ENCODE results near the gene SLC35E2B. TPM values are rescaled to one million over a fixed set of nuclear protein-coding genes. Genes with fewer than 3 reads are reported as not detected.
"Not testable (repeated sequence)": the region's sequence is repeated elsewhere in the genome, so short reads cannot be mapped to it uniquely, and the experiment has no call there.

The SLC35E2B gene
- total and polyA plus RNA-seq, 7 donors = 9.5 to 78.1 (median 27.2) TPM

GRCh38 chr1:1669468-1670440, 22.8 kb downstream of the SLC35E2B start:
- TF ChIP-seq POLR2AphosphoS5 (IDR thresholded peaks at IDR 0.05) (no peak), EP300 (IDR thresholded peaks at IDR 0.05) (no peak), POLR2A (IDR thresholded peaks at IDR 0.05) (no peak), CTCF (IDR thresholded peaks at IDR 0.05) (no peak)
- no peaks in the 10 kb centered on the region for H3K27me3 ChIP-seq
- peaks cover 13 to 81% (median 47%) of the 10 kb centered on the region in 4 donors for H3K36me3 ChIP-seq
- peak; percentile 59 for DNase-seq
- WGBS, 2 donors = 92 to 95% methylated on average over 43 of the region's 43 CpGs
- intact Hi-C loops (cut with DNase I) = no loop called here
- H3K4me1 ChIP-seq = no peaks in the 10 kb centered on the region
- H3K4me3 ChIP-seq = no peak overlapping the region
- H3K9me3 ChIP-seq = no peaks in the 10 kb centered on the region
- H3K27ac ChIP-seq = no peak overlapping the region

GRCh38 chr1:1666526-1666925, 26.1 kb downstream of the SLC35E2B start:
- Histone ChIP-seq H3K27ac (no peak overlapping the region), H3K4me3 (no peak overlapping the region), H3K27me3 (no peaks in the 10 kb centered on the region), H3K4me1 (no peaks in the 10 kb centered on the region), H3K36me3 (peaks cover 13 to 69% (median 41%) of the 10 kb centered on the region in 4 donors), H3K9me3 (no peaks in the 10 kb centered on the region)
- intact Hi-C loops (cut with DNase I) = no loop called here
- 96% methylated on average over 15 of the region's 15 CpGs for WGBS, 2 donors
- no peak for TF ChIP-seq POLR2A (IDR thresholded peaks at IDR 0.05)
- no peak for TF ChIP-seq EP300 (IDR thresholded peaks at IDR 0.05)
- TF ChIP-seq POLR2AphosphoS5 (IDR thresholded peaks at IDR 0.05) = no peak
- no peak for TF ChIP-seq CTCF (IDR thresholded peaks at IDR 0.05)
- DNase-seq = peak; percentile 48

DNA sequence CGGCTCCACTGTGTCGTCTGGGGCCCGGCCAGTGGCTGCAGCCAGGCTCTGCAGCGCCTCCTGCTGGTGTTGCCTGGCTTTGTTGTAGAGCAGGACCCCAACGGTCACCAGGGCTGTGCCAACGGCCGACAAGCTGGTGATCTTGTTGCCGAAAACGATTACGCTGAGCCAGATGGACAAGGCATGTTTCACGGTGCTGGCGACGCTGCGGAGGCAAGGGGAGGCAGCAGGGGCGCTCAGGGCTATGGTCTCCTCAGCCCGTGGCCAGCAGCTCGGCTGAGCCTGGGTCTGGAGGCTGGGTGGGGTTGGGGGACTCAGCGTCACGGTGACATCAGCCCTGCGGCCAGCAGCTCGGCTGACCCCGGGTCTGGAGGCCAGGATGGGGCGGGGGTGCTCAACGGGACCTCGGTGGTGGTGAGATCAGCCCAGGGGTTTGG, 26.8 kb downstream of the SLC35E2B start:
- Histone ChIP-seq H3K4me3 (no peak overlapping the region), H3K9me3 (no peaks in the 10 kb centered on the region), H3K36me3 (peaks cover 13 to 62% (median 37%) of the 10 kb centered on the region in 4 donors), H3K27me3 (no peaks in the 10 kb centered on the region), H3K27ac (no peak overlapping the region), H3K4me1 (no peaks in the 10 kb centered on the region)
- intact Hi-C loops (cut with DNase I) = no loop called here
- TF ChIP-seq POLR2A (IDR thresholded peaks at IDR 0.05) (no peak), CTCF (IDR thresholded peaks at IDR 0.05) (peak in 3 of 4 experiments; percentile 14 to 35 (median 17))
- 88 to 91% methylated on average over 25 of the region's 25 CpGs for WGBS, 2 donors
- peak; percentile 59 for DNase-seq

- Histone ChIP-seq H3K36me3 (peaks cover 13 to 55% (median 34%) of the 10 kb centered on the region in 4 donors), H3K27ac (no peak overlapping the region), H3K4me1 (no peaks in the 10 kb centered on the region), H3K27me3 (no peaks in the 10 kb centered on the region), H3K9me3 (no peaks in the 10 kb centered on the region), H3K4me3 (no peak overlapping the region)
- intact Hi-C loops (cut with DNase I) = no loop called here
- peak; percentile 60 for DNase-seq
- TF ChIP-seq POLR2AphosphoS5 (IDR thresholded peaks at IDR 0.05) (peak in 1 of 4 donors; percentile 3), POLR2A (IDR thresholded peaks at IDR 0.05) (no peak)
- WGBS, 2 donors = 91 to 95% methylated on average over 27 of the region's 27 CpGs
These were observed 27.4 kb downstream of the SLC35E2B start for GRCh38 chr1:1664941-1665814.

- intact Hi-C loops (cut with DNase I) = not testable (repeated sequence)
- 87 to 89% methylated on average over 7 of the region's 11 CpGs for WGBS, 2 donors
These were observed 28.3 kb downstream of the SLC35E2B start for GRCh38 chr1:1664318-1664717.

DNA sequence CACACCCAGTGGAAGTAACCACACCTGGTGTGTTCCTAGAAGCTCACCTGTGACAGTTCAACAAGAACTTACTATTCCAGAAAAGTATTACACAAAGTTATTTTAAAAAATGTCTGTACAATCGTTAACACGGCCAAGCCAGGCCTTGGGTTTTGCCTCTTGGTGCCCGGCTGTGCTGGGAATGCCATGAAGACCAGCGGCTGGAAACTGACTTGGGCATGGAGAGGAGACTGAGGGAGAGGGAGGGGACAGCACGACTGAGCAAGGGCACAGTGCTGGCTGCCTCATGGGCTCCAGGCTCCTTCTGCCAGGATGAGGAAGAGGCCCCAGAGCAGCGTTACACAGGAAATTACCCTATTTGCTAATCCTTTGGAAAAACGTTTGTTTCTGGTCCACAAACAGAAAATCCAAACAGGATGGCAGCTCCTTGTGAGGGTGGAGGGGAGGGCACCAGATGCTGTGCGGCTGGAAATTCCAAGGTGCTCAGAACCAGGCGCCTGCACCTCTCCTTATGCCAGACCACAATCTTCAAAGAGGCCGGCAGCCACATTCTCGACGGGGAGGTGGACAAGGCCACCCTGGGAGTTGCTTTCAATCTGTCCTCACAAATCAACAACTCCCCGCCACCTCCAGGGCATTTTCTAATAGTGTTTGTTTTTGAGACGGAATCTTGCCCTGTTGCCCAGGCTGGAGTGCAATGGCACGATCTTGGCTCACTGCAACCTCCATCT, 29.6 kb downstream of the SLC35E2B start:
- intact Hi-C loops (cut with DNase I); H3K9me3 ChIP-seq; H3K4me1 ChIP-seq; H3K27me3 ChIP-seq; H3K4me3 ChIP-seq: not testable (repeated sequence)
- WGBS, 2 donors = 56 to 71% methylated on average over 15 of the region's 15 CpGs
- H3K27ac ChIP-seq = peak overlapping the region in 1 of 4 donors; percentile 38
- DNase-seq = peak; percentile 56
- peaks cover 13 to 34% (median 24%) of the 10 kb centered on the region in 4 donors for H3K36me3 ChIP-seq

More at GRCh38 chr1:1664318-1664717, 28.3 kb downstream of the SLC35E2B start:
- not testable (repeated sequence) for H3K4me1 ChIP-seq, H3K27me3 ChIP-seq, H3K9me3 ChIP-seq, H3K27ac ChIP-seq, H3K4me3 ChIP-seq
- H3K36me3 ChIP-seq = peaks cover 13 to 47% (median 27%) of the 10 kb centered on the region in 4 donors
- DNase-seq = peak; percentile 28

GRCh38 chr1:1662392-1662791, 30.2 kb downstream of the SLC35E2B start:
- H3K4me1 ChIP-seq; DNase-seq; H3K9me3 ChIP-seq; H3K4me3 ChIP-seq; intact Hi-C loops (cut with DNase I); H3K27me3 ChIP-seq: not testable (repeated sequence)
- Histone ChIP-seq H3K27ac (peak overlapping the region in 1 of 4 donors; percentile 38), H3K36me3 (peaks cover 13 to 28% (median 20%) of the 10 kb centered on the region in 4 donors)
- WGBS, 2 donors = 55 to 75% methylated on average over 9 of the region's 9 CpGs

Data from sigmoid colon (tissue), 7 donors.